Hepatocyte (in vitro differentiated cells): ENCODE results near the gene ACTR3.

Experiments used
- CTCF ChIP-seq: fragments of 200-600 bp; sonication (generic); IDR thresholded peaks from 2 replicates; pipeline ENCODE4 v1.5.1; 2016; ENCODE audit warnings: antibody characterized with exemption, mild to moderate bottlenecking; ENCODE audit not compliant: poor library complexity
- EZH2 ChIP-seq: fragments of 200-600 bp; sonication (generic); IDR thresholded peaks from 2 replicates; pipeline ENCODE4 v1.6.1; 2016; ENCODE audit warnings: antibody characterized with exemption, mild to moderate bottlenecking, borderline replicate concordance

DNA sequence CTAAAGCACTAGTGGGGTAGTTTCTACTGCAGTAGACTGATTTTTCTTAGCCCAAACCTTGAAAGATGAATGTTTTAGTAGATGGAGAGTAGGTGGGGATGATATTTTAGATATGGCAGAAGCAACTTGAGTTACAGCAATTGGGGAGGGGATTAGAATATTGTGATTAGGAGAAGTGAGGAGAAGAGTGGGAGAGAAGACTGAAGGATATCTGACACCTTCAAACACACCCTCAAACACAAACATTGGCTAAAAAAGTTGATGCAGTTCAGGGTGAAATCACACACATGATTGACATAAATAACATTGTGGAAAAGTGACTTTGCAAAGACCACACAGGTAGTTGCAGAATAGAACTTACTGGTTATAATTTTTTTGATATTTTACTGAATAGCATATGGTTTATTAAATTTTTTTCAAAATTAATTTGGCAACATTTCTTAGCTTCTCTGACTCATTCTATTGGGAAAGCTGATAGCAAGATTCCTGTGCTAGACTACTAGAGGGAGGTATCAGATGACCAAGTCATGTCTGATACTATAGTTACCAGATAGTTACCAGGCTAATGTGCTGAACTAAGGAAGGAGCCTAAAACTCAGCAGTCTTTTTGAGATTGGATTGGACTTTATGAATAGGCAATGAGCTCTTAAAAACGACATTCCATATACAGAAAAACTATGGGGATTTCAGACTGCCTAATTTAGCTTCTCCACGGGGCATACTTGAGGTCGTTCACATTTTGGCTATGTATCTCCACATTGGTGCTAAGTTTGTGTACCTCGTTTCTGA is 73.0 kb downstream of the ACTR3 start:
- TF ChIP-seq CTCF, result no peak
- no peak for TF ChIP-seq EZH2
